Prostate gland (tissue), 2 donors: Measurements from ENCODE around the gene AGPAT2. TPM values are rescaled to one million over a fixed set of nuclear protein-coding genes. Genes with fewer than 3 reads are reported as not detected.

ENCODE experiments used
- DNase-seq: peaks from one replicate; pipeline ENCODE4 v3.0.0-alpha.2; 2019; ENCODE audit warnings: low spot score
- H3K27ac ChIP-seq, 2 donors: fragments of 200-600 bp; sonication (generic); 2 replicates each; pipeline ENCODE4 v1.5.1; 2017 to 2019
- H3K27me3 ChIP-seq: fragments of 200-600 bp; sonication (generic); replicated peaks from 2 replicates; pipeline ENCODE4 v1.5.1; 2019; ENCODE audit not compliant: insufficient read depth
- H3K36me3 ChIP-seq, 2 donors: fragments of 200-600 bp; sonication (generic); 1 replicate in 1 of 2; 2 replicates in 1 of 2; pipeline versions ENCODE4 v1.5.1 to v1.8.1; 2017 to 2019
- H3K4me1 ChIP-seq: fragments of 200-600 bp; sonication (generic); replicated peaks from 2 replicates; pipeline ENCODE4 v1.5.1; 2019
- H3K4me3 ChIP-seq, 2 donors: fragments of 200-600 bp; sonication (generic); 2 replicates each; pipeline ENCODE4 v1.5.1; 2017 to 2019
- H3K9me3 ChIP-seq: fragments of 200-600 bp; sonication (generic); 2 replicates; pipeline ENCODE4 v1.5.1; 2017
- POLR2A ChIP-seq: fragments of 450-650 bp; IDR thresholded peaks from one replicate; pipeline ENCODE4 v1.6.1; 2016; ENCODE audit warnings: antibody characterized with exemption, mild to moderate bottlenecking
- POLR2AphosphoS5 ChIP-seq: sonication (generic); formaldehyde crosslinking; IDR thresholded peaks from one replicate; pipeline ENCODE4 v1.6.1; 2017; ENCODE audit warnings: antibody characterized with exemption
- WGBS: methylation state at CpG from one replicate; pipeline ENCODE4 v1.1.5; 2018; 5-methylcytosine and 5-hydroxymethylcytosine counted together
- intact Hi-C: fragments of 100-400 bp; cut with DNase I; formaldehyde crosslinking; loops from one replicate; pipeline ENCODE4 v1.14.2; 2022
- total RNA-seq, 2 donors: library from RNA; depleted of rRNA; stranded (reverse); fragments of >200 nt; gene quantifications; one replicate each; pipeline ENCODE4 v1.1.0, GENCODE V29; 2016
- TF ChIP-seq, protein P1 (sequence below), 4 experiments: fragments of 200-600 bp in 2 of 4; fragments of 450-650 bp in 2 of 4; sonication (generic) in 2 of 4; IDR thresholded peaks; 1 replicate in 3 of 4; 2 replicates in 1 of 4; pipeline ENCODE4 v1.5.1; 2016 to 2019; ENCODE audit warnings: antibody characterized with exemption in 4 of 4, mild to moderate bottlenecking in 2 of 4, moderate library complexity in 2 of 4

The AGPAT2 gene
- total RNA-seq, 2 donors from 2014 or later = 44.9 to 50.0 TPM

GRCh38 chr9:136674786-136675349 lies 12.4 kb downstream of the AGPAT2 start:
- Histone ChIP-seq H3K4me3 (no peak overlapping the region), H3K4me1 (peaks cover 8% of the 10 kb centered on the region), H3K9me3 (no peaks in the 10 kb centered on the region), H3K27ac (no peak overlapping the region), H3K36me3 (peaks cover 0 to 8% of the 10 kb centered on the region in 2 donors), H3K27me3 (no peaks in the 10 kb centered on the region)
- DNase-seq = no peak
- intact Hi-C loops = no loop called here
- 74% methylated on average over 11 of the region's 11 CpGs for WGBS
- TF ChIP-seq POLR2A (no peak), POLR2AphosphoS5 (no peak)
- TF ChIP-seq, protein P1, sequence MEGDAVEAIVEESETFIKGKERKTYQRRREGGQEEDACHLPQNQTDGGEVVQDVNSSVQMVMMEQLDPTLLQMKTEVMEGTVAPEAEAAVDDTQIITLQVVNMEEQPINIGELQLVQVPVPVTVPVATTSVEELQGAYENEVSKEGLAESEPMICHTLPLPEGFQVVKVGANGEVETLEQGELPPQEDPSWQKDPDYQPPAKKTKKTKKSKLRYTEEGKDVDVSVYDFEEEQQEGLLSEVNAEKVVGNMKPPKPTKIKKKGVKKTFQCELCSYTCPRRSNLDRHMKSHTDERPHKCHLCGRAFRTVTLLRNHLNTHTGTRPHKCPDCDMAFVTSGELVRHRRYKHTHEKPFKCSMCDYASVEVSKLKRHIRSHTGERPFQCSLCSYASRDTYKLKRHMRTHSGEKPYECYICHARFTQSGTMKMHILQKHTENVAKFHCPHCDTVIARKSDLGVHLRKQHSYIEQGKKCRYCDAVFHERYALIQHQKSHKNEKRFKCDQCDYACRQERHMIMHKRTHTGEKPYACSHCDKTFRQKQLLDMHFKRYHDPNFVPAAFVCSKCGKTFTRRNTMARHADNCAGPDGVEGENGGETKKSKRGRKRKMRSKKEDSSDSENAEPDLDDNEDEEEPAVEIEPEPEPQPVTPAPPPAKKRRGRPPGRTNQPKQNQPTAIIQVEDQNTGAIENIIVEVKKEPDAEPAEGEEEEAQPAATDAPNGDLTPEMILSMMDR (IDR thresholded peaks at IDR 0.05) = no peak

GRCh38 chr9:136673975-136674785 lies 13.1 kb downstream of the AGPAT2 start:
- intact Hi-C loops = no loop called here
- 84% methylated on average over 26 of the region's 26 CpGs for WGBS
- H3K27ac ChIP-seq = no peak overlapping the region

DNA sequence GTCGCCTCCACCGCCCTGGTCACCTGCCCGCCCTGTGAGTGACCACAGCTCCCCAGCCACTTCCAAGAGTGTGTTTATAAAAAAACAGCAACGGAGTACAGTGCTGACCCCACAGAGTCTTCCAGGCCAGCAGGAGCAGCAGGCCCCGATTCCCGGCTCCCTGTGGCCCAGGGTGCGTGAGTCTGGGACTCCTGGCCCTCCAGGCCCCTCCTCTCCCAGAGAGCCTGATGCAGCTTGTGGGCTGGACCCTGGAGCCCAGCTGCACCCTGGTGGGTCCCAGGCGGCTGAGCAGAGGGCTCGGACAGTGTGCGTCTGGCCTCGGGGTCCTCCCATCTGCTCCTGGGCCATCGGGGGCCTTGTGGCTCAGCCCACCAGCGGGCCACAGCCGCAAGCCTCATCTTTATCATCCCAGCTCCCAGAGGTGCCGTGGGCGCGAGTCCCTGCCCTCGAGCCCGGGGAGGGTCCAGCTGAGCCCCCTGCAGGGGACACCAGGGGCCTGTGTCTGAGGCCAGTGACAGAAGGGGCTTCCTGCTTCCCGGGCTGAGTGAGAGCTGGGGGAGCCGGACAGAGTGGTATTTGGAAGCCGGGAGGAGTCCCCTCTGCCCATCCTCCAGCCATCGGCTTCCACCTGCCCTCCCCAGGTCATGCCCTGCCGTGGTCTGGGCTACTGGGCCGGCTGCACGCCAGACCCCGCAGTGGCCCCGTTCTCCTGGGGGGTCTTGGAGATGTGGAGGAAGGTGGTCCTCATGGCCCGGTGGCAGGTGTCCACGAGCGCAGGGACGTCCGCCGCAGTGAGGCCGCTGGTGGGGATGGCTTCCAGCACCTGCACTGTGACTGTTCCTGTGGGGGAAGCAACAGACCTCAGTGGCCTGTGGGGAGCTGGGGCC lies 13.9 kb downstream of the AGPAT2 start:
- no peaks in the 10 kb centered on the region for H3K9me3 ChIP-seq
- TF ChIP-seq POLR2A (no peak), POLR2AphosphoS5 (no peak)
- TF ChIP-seq, protein P1 (IDR thresholded peaks at IDR 0.05) = no peak
- H3K36me3 ChIP-seq = peaks cover 0 to 8% of the 10 kb centered on the region in 2 donors
- 73% methylated on average over 31 of the region's 35 CpGs for WGBS
- DNase-seq = no peak
- H3K4me3 ChIP-seq = no peak overlapping the region
- H3K27ac ChIP-seq = no peak overlapping the region
- H3K4me1 ChIP-seq = no peaks in the 10 kb centered on the region
- intact Hi-C loops = no loop called here
- H3K27me3 ChIP-seq = no peaks in the 10 kb centered on the region

More at GRCh38 chr9:136673975-136674785, 13.1 kb downstream of the AGPAT2 start:
- no peak for DNase-seq
- Histone ChIP-seq H3K9me3 (no peaks in the 10 kb centered on the region), H3K36me3 (peaks cover 0 to 8% of the 10 kb centered on the region in 2 donors), H3K4me3 (no peak overlapping the region), H3K4me1 (peaks cover under 1% of the 10 kb centered on the region), H3K27me3 (no peaks in the 10 kb centered on the region)
- TF ChIP-seq POLR2AphosphoS5 = no peak
- TF ChIP-seq POLR2A = no peak
- TF ChIP-seq, protein P1 (IDR thresholded peaks at IDR 0.05) = no peak

- H3K27ac ChIP-seq = no peak overlapping the region
- WGBS = 75% methylated on average over 13 of the region's 14 CpGs
- no peak overlapping the region for H3K4me3 ChIP-seq
- DNase-seq = no peak
- TF ChIP-seq POLR2A (no peak), POLR2AphosphoS5 (no peak)
- TF ChIP-seq, protein P1 (IDR thresholded peaks at IDR 0.05) = no peak
- H3K9me3 ChIP-seq = no peaks in the 10 kb centered on the region
- intact Hi-C loops = no loop called here
- no peaks in the 10 kb centered on the region for H3K27me3 ChIP-seq
- peaks cover 0 to 8% of the 10 kb centered on the region in 2 donors for H3K36me3 ChIP-seq
- no peaks in the 10 kb centered on the region for H3K4me1 ChIP-seq
These were observed 14.7 kb downstream of the AGPAT2 start for GRCh38 chr9:136672431-136673087.
